HFF-Myc (cell line): ENCODE data around the gene COX18.

Source experiments
- DNase-seq: peaks from one replicate; pipeline ENCODE4 v3.0.0-alpha.2; 2011; ENCODE audit warnings: low read depth; ENCODE audit errors: extremely low read depth
- H3K4me3 ChIP-seq: replicated peaks from 2 replicates; pipeline ENCODE4 v1.5.1; 2011; ENCODE audit warnings: low read depth, mild to moderate bottlenecking, control low read depth, low read length
- TF ChIP-seq, protein P1 (sequence below): IDR thresholded peaks from 2 replicates; pipeline ENCODE4 v1.5.1; 2012; ENCODE audit warnings: mild to moderate bottlenecking, low read depth, low read length, control low read depth; ENCODE audit errors: missing control alignments

Gene COX18, protein sequence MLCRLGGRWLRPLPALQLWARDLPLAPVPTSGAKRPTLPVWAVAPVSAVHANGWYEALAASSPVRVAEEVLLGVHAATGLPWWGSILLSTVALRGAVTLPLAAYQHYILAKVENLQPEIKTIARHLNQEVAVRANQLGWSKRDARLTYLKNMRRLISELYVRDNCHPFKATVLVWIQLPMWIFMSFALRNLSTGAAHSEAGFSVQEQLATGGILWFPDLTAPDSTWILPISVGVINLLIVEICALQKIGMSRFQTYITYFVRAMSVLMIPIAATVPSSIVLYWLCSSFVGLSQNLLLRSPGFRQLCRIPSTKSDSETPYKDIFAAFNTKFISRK

DNA sequence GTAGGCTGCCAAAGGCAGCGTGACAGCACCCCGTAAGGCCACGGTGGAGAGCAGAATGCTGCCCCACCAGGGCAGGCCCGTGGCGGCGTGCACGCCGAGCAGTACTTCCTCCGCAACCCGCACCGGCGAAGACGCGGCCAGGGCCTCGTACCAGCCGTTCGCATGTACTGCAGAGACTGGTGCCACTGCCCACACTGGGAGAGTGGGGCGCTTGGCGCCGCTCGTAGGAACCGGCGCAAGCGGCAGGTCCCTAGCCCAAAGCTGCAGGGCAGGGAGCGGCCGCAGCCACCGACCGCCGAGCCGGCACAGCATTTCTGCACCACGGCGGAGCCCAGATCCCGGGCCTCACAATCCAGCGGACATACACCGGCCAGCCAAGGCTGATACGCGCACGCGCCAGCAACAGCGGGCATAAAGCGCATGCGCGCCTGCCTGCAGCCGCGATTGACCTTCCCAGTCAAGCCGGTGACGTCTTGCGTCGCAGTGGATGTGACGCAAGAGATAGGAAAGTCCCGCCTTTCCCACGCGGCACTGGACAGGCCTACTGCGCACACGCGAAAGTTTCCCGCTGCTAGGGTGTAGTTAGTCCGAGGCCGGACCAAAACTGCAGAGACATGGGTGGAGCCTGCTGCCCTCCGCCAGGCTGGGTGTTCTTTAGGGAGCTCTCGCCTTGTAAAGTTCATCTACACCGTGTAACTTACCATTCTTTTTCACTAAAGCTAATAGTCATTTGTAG, at the start of gene COX18:
TSS of gene COX18 (minus strand) at position 379 of the 736 bp plus-strand sequence. CDS start at position 312, 67 bp downstream.
- H3K4me3 ChIP-seq: peak within 1 kb of the TSS; percentile 70
- peak; percentile 90 for DNase-seq
- TF ChIP-seq, protein P1, sequence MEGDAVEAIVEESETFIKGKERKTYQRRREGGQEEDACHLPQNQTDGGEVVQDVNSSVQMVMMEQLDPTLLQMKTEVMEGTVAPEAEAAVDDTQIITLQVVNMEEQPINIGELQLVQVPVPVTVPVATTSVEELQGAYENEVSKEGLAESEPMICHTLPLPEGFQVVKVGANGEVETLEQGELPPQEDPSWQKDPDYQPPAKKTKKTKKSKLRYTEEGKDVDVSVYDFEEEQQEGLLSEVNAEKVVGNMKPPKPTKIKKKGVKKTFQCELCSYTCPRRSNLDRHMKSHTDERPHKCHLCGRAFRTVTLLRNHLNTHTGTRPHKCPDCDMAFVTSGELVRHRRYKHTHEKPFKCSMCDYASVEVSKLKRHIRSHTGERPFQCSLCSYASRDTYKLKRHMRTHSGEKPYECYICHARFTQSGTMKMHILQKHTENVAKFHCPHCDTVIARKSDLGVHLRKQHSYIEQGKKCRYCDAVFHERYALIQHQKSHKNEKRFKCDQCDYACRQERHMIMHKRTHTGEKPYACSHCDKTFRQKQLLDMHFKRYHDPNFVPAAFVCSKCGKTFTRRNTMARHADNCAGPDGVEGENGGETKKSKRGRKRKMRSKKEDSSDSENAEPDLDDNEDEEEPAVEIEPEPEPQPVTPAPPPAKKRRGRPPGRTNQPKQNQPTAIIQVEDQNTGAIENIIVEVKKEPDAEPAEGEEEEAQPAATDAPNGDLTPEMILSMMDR: no peak

DNA sequence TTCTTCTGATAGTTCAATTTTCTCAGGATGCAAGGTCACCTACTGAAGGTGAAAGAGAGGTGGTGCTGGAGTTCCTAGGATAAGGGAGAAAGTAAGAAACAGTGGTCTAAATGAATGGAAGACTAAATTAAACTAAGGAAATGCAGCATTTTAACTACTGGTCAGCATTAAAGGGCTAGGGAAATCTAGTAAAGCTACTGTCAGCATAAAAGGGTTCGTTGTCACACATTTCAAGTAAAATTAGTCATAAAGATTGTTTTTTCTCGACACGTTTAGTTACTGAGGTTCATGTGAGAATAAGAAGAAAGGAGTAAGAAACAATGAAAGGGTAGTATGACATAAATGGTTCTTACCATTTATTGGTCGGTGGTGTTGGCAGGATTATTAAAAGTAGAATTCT, 40.0 kb upstream of the COX18 start:
- TF ChIP-seq, protein P1: no peak
- DNase-seq: no peak
- H3K4me3 ChIP-seq: no peak overlapping the region

DNA sequence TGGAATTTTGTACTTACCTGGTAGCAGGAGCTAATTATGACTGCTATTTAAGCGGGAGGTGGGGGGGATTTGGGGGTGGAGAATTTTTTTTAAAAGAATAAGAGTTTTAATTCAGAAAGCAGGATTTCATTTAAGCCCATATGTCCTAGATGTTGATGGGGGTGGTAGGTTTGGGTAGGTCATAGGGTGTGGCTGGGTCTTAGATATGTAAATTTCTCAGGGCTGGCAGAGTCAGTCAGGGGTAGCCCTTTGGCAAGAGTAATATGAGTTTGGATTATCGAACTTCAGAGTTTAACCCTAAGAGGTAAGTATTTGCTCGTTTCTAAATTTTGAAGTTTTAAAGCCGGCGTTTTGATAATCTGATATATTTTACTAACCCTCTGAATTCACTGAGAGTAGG, 35.2 kb upstream of the COX18 start:
- no peak overlapping the region for H3K4me3 ChIP-seq
- TF ChIP-seq, protein P1: no peak
- no peak for DNase-seq

DNA sequence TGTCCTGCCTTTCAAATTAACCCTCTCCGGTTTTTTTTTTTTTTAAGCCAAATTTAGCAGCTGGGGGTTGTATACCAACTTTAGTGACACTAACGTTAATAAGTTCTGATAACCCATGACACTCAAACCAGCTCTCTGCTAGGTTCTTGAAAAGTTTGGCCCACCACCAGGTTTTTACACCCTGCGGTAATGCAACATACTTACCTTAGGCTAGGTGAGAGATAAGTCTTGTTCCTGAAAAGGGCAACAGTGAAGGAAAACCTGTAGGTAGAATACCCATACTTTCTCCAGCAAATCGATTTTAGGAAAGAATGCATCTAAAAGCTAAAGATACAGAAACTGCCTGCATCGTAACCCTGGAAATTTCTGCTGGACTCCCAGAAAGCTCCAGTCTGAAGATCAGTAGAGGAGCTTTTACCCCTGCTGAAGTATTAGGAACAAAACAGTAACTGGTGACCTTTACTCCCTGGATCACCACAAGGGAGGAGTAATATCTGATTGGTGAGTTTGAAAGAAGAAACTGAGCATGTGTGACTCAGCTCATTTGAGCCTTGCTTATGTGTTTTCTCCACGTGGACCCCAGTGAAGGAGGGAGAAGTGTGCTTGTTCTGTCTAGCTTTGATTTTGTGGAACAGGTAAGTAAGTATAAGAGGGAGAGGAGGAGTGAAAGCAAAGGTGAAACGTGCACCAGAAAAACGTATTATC, 34.4 kb upstream of the COX18 start:
- TF ChIP-seq, protein P1: no peak
- H3K4me3 ChIP-seq: no peak overlapping the region
- DNase-seq: peak; percentile 22

DNA sequence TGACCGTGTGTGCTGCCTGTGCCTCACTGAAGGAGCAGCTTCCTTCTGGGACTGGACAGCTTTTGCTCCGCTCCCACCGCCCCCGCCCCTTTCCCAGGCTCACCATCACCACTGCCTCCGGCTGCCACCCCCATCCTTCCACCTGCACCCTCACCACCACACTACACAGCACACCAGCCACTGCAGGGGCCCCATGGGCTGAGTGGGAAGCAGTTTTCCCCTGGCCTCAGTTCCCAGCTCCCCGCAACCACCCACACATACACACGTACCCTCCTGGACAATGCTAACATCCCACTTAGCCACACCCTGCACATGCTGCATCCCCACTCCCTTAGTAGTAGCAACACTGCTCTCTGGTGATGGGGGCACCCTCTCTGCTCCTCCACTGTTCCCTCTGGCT, 29.6 kb upstream of the COX18 start:
- no peak overlapping the region for H3K4me3 ChIP-seq
- TF ChIP-seq, protein P1: no peak
- DNase-seq: no peak

DNA sequence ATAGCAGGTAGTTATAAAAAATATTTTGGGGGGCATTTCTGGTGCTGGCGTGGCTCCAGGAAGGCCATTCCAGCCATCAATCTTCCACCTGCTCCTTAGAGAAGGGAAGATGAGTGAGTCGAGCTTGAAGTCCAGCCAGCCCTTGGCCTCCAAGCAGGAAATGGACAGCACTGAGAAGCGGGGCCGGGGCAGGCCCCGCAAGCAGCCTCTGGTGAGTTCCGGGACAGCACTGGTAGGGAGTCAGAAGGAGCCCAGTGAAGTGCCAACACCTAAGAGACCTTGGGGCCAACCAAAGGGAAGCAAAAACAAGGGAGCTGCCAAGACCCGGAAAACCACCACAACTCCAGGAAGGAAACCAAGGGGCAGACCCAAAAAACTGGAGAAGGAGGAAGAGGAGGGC, 29.2 kb upstream of the COX18 start:
- TF ChIP-seq, protein P1: no peak
- no peak for DNase-seq
- no peak overlapping the region for H3K4me3 ChIP-seq
